GM18502 (cell line): ENCODE data around the gene SNF8.
"Not testable (repeated sequence)": the region's sequence is repeated elsewhere in the genome, so short reads cannot be mapped to it uniquely, and the experiment has no call there.

Experiments
- ATAC-seq: cut with Tn5 transposase; IDR thresholded peaks from one replicate; pipeline ENCODE4 v1.9.1; 2021; ENCODE audit warnings: mild to moderate bottlenecking; ENCODE audit not compliant: unreplicated experiment, poor library complexity

Gene SNF8, protein sequence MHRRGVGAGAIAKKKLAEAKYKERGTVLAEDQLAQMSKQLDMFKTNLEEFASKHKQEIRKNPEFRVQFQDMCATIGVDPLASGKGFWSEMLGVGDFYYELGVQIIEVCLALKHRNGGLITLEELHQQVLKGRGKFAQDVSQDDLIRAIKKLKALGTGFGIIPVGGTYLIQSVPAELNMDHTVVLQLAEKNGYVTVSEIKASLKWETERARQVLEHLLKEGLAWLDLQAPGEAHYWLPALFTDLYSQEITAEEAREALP

DNA sequence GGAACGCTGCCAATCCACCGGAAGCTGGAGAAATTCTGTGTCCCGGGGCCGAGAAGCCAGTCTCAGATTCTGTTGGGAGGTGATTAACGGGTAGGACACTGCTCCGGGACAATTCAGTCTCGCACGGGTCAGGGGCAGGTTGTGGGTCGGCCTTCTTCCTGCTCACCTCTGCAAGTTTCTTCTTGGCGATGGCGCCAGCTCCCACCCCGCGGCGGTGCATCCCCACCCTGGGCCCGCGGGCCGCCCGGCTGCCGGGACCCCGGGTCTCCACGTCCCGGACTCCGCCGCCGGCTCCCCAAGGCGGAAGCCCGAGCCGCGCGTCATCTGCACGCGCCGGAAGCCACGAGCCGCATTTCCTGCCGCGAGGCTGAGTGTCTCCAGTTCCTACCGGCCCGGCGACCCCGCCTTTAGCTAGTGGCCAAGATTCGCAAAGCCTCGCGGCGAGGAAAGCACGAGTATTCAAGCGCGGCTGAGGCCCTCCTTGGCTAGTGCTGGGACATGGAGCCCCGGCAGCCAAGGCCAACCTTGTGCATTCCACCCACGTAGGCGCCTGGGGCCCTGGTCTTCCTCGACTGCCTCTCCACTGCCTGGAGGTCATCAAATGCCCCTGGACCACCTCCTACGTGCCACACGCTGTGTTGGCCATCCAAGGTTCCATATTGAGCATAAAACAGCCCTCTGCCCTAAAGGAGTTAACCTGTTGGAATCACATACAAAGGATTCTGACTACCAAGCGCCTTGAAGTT is at the start of gene SNF8:
Gene SNF8 (minus strand): TSS at position 328 of the 746 bp plus-strand sequence. CDS start 108 bp downstream, at position 220.
- ATAC-seq, result peak; percentile 89

DNA sequence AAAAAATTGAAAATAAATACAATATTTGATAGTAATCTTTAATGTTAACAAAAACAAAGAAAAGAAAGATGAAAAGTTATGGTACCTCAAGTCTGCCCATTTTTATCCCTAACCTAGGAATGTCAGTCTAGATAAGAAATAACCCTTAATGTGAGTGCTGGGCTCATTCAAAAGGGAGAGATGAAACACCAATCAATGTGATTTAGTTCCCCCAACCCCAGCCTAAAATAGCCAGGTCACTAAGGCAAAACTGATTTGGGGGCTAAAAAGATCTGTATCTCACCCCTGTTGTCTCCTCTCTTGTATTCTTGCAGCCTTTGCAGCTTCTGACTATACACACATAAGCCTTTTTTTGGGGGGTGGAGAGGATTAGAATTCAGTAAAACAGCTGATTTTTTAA is 49.3 kb upstream of the SNF8 start:
- ATAC-seq, result no peak

DNA sequence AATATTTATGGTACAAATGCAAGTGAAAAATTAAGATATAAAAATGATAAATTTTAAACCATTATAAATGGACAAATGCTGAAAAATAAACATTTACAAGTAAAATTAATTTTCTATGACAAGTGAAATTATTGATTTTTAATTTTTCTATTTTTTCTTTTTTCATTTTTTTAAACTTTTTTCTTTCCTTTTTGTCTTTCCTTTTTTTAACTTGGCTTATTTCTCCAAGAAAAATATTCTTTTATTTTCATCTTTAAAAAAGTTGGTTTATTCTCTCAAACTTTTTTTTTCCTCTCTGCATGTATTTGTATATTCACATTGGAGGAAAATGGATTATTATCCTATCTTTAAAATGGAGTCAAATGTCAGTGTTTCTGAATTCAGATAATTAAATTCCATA is 48.7 kb upstream of the SNF8 start:
- ATAC-seq, result no peak

DNA sequence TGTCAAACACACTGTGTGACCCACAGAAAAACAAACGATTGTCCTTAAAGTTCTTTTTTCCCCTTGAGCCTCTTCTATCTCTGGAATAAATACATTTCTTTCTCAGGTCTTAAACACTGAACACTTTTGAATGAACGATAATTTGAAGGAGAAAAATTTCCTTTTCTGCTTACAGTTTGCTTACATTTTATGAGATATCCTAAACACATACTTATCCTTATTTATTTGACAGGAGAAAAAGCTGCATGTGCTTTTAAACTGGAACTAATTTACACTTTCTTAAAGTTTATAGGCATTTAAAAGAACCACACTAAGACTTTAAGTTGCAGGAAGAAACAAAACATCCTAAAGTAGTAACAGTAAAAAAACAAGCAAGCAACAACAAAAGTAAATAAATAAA is 47.8 kb upstream of the SNF8 start:
- ATAC-seq, result no peak

DNA sequence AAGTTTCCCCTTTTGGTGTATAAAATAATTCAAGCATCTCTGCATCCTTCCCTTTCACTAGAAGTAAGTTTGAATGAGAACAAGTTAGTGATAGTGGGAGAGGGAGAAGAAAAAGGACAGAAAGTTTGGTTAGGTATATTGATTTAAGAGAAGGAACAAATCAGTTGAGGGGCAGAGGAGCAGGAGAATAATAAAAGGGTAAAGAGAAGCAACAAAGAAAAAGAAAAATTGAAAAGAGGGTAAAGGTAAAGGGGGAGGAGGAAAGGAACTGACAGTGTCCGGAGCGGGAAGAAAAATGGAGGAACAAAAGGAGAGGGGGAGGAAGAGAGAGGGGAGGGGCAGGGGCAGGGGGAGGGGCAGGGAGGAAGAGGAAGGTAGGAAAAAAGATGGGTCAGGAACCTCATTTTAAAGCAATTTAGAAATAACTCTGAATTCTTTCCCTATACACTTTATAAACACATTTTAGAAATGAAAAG is 46.3 kb upstream of the SNF8 start:
- no peak for ATAC-seq

DNA sequence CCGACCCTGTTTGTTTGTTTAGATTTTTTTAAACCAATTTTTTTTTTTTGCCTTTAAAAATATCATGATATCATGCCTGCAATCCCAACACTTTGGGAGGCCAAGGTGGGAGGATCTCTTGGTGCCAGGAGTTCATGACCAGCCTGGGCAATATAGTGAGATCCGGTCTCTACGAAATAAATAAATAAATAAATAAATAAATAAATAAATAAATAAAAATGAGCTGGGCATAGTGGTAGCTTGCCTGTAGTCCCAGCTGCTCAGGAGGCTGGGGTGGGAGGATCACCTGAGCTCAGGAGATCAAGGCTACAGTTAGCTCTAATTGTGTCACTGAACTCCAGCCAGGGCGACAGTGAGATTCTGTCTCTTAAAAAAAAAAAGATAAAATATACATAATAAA is 44.5 kb upstream of the SNF8 start:
- ATAC-seq, result no peak

DNA sequence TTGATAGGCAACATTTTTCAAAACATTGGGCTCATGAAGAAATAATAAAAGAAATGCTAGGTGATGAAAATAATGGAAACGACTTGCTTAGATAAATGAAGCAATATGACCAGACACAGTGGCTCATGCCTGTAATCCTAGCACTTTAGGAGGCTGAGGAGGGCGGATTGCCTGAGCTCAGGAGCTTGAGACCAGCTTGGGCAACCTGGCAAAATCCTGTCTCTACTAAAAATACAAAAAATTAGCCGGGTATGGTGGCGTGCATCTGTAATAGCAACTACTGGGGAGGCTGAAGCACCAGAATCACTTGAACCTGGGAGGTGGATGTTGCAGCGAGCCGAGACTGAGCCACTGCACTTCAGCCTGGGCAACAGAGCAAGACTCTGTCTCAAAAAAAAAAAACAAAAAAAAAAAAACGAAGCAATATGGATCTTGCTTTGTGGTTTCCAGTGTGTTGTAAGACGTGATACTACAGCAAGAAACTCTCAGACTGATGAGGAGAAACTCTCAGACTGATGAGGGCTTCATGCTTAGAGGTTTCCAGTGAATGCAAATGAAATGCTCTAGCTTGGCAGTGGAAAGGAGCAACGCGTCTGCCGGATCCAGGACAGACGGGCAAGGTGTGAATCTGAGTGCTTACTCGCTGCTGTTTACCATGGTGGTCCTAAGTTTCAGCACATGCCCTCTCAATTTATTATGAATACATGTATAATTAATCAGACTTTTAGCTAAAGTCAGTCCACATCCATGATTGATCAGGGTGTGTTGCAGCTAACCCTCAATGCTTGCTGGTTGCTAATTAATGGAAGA is 41.0 kb upstream of the SNF8 start:
- no peak for ATAC-seq

DNA sequence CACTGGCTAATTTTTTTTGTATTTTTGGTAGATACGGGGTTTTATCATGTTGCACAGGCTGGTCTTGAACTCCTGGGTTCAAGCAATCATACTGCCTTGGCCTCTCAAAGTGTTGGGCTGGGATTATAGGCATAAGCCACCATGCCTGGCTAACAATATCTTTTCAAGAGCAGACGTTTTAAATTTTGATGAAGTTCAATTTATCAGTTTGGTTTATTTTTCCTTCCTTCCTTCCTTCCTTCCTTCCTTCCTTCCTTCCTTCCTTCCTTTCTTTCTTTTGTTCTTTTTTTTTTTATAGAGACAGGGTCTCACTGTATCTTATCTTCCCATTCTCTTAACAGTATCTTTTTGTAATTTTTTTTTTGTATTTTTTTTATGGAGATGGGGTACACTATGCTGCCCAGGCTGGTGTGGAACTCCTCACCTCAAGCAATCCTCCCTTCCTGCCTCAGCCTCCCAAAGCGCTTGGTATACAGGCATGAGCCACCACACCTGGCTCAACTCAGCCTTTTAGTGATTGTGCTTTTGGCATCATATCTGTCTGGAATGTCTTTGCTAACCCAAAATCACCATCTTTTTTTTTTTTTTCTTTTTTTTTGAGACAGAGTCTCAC is 37.4 kb upstream of the SNF8 start:
- no peak for ATAC-seq

DNA sequence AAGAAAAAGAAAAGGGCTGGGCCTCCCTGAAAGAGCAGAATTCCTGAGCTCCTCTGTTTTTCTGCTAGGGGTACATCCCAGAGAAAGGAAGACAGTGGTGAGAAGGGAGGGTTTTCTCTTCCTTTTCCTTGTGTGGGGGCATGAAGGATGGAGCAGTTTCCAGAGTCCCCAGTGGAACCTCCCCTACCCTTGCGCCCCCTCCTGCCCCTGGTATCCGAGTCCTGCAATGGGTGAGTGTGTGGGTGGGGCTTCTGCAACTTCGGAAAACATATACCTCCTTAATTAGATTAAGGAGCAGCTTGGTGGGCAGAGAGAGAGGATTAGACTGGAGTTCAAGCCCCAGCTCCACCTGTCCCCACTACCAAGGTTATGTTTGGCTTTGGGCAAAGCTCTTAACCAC is 29.2 kb upstream of the SNF8 start:
- ATAC-seq, result no peak

DNA sequence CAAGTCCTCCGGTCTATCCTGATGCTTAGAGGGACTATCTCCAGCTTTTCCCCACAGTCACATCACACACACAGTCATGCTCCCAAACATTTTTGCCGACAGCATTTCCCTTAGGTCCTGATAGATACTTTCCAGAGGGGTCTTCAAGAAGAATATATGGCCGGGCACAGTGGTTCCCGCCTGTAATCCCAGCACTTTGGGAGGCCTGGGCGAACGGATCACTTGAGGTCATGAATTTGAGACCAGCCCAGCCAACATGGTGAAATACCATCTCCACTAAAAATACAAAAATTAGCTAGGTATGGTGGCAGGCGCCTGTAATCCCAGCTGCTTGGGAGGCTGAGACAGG is 28.1 kb upstream of the SNF8 start:
- ATAC-seq, result no peak

DNA sequence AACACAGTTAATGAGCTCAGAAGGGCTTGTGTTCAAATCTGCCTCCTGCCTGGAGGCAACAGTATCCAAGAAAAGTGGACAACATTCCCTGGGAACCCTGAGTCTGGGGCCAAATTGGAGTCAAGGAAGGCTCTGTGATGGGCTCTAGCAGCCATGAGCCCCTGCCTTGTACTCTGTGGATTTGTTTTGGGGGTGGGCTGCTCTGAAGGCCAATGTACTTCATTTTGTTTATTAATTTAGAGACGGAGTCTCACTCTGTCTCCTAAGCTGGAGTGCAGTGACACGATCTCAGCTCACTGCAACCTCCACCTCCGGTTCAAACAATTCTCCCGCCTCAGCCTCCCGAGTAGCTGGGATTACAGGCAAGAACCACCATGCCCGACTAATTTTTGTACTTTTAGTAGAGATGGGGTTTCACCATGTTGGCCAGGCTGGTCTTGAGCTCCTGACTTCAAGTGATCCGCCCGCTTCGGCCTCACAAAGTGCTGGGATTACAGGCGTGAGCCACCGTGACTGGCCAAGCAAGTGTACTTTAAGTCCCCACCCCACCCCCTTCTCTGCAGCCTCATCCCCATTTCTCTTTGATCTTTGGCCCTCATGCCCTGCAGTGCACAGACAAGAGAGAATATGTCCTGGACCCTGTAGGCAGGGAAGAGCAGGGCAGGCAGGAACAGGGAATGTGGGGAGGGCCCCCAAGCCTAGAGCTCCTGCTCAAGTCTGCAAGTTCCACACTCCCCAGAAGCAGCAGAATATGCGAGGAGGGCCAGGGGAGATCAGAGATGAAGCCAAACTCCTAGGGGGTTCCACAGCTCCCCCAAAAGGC is 26.4 kb upstream of the SNF8 start:
- ATAC-seq, result no peak

DNA sequence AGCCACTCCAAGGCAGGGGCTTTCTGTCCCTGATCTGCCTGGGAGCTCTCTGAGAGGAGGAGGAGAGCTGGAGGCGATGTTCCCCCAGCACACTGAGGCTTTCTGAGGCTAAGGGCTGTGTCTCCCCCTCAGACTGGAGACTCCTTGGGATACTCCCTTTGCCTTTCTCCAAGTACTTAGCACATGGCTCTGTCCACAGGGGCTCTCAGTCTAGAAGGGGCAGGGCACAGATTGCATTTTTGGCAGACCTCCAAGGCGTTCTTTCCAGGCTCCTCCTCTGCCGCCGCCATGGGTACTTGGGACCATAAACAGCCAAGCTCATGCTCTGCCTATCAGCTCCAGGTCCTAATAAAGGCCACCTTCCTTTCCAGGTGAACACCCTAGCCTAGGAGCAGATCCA is 25.6 kb upstream of the SNF8 start:
- ATAC-seq, result no peak

DNA sequence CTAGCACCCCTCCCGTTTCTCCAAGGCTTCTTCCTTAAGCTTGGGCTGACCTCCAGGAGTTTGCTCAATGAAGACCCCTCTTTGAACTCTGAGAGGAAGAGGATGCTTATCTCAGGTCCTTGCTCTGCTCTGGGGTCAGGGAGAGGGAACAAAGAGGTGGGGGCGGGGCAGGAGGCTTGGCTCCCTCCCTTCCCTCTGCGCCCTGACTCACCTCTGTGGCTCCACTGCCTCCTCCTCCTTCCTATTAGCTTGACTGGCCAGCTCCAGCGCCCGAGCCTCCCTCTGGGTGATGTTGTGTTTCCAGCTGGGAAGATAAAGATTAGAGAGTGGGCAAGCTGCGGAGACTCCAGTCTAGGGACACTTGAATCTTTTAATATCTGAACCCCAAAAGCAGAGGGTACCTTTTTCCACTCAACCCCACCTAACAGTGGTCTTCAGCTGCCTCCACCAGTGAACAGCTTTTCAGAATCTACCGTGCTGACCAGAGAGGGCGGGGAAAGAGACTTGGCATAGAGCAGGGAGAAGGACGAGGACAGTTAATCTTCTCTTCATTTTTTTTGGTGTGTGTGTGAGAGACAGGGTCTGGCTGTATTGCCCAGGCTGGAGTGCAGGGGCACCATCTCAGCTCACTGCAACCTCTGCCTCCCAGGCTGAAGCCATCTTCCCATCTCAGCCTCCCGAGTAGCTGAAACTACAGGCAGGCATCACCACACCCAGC is 17.0 kb upstream of the SNF8 start:
- no peak for ATAC-seq

DNA sequence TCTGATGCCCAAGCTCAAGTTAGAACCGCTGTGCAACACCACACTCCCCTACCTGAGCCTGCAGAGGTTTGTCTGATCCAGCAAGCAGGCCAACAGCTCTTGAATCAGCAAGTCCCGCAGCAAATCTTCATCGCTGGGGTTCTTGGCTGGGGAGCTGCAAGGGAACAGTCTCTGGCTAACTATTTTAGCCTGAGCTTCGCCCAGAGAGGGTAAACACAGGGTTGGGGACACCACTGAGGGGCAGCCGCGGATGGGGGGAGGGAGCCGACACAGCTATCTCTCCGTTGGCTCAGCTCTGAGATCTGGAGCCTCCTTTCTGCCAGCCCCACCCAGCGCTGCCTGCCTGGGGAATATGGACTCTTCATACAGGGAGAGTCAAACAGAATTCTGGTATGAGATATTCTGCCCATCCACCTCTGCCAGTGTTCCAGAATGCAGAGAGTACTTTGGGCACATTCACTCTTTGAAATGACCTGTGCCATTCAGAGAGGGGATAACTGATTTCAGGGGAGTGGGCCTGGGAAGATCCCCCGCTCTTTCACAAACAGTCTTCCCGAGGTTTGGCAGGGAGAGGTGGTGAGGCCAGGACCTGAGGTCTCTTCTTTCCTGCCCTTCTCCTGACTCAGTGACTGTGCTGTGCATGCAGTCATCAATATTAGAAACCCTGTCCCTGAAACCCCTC is 16.3 kb upstream of the SNF8 start:
- ATAC-seq, result no peak

DNA sequence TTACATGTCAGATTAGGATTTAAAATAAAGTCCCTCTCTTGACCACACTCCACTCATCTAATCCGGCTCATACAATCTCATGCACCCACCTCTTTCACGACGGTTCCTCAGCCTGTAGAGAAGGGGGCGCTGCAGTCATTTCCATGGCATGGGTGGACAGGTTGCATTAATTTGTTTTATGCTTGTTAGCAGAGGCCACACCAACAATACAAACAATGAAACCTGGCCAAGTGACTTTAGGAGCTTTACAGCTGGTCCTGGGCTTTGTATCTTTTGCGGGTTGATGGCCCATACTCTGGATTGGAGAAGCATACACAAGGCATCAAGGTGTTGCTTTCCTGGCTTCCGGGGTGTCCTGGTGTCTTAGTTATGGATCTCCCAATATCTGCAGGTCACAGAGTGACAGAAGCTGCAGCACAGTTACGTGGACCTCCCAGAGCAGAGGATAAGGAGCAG is 9.7 kb upstream of the SNF8 start:
- no peak for ATAC-seq

DNA sequence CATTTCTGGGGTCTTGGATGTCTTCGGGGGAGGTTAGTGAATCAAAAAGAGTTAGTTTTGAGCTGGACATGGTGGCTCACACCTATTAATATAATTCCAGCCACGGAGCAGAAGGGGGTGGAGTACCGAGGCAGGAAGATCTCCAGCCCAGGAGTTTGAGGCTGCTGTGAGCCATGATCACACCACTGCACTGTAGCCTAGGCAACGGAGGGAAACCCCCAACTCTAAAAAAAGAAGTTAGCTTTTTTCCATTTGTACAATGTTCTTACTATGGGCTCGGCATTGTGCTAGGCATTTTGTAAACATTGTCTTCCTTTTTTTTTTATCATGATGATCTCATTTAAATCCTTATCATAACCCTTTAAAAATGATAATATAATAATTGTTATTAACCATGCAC is 8.3 kb upstream of the SNF8 start:
- no peak for ATAC-seq

DNA sequence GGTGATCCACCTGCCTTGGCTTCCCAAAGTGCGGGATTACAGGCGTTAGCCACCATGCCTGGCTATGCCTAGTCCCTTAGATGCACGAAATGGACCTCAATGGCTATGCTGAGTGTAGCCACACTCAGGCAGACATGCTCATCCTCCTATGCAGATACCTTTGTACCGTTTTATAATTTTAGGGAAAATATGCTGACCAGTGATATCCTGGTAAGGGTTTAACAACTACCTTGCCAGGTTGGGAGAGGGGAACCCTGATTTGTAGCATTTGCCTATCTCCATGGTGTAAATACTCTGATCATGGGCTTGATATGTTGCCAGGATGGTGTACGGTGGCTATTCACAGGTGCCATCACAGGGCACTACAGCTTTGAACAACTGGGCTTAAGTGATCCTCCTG is 6.9 kb upstream of the SNF8 start:
- no peak for ATAC-seq

DNA sequence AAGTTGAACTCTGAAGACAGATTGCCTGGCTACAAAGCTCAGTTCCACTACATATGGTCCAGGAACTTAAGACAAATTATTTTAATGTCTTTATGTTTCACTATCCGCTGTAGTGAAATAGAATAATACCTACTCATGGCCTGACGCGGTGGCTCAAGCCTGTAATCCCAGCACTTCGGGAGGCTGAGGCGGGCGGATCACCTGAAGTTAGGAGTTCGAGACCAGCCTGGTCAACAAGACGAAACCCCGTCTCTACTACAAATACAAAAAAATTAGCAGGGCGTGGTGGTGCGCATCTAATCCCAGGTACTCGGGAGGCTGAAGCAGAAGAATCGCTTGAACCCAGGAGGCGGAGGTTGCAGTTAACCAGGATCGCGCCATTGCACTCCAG is 614 bp upstream of the SNF8 start:
- ATAC-seq, result not testable (repeated sequence)

DNA sequence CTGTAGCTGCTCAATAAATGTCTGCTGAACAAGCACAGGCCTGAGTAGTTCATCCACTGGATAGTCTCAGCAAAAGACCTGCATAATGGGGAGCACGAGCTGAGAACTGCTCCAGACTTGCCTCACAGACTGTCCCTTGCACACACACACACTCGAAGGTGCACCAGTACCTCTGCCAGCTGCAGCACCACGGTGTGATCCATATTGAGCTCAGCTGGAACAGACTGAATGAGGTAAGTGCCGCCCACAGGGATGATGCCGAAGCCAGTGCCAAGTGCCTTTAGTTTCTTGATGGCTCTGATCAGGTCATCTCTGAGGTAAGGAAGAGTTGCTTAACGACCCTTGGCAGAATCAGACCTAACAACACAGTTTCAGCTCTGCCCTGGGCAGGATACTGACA is 11.6 kb downstream of the SNF8 start:
- ATAC-seq, result no peak
